Fibroblast of skin of left biceps (primary cell): ENCODE results near the gene INO80B.

Experiments
- DNase-seq, 2 experiments: peaks; one replicate each; pipeline ENCODE4 v3.0.0-alpha.2; 2013; ENCODE audit warnings: low read depth in 2 of 2

The INO80B gene

DNA sequence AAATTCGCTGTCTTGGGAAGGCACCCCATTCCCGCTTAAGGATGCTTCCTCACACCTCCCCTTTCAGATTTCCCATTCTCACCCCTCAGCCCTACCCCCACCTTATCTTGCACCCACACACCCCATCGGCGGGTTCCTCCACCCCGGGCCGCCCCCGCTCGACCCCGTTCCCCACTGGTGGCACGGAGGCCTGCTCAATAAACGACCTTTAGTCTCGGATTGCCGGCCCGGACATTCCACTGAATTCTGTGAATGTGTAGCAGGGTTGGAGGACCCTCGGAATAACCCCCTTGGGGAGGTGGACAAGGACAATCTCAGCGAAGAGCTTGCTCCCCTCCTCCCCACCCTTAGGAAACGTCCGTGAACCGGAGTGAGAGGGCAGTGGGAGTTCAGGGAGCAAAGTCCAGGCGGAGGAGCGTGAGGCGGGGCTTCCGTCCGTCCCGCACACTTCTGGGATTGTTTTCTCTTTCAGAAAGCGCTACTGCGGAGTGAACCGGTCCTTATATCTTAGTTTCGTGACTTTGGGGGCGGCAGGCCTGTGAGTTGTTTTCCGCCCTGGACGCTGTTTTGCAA lies 47.3 kb downstream of the INO80B start:
- DNase-seq: no peak

DNA sequence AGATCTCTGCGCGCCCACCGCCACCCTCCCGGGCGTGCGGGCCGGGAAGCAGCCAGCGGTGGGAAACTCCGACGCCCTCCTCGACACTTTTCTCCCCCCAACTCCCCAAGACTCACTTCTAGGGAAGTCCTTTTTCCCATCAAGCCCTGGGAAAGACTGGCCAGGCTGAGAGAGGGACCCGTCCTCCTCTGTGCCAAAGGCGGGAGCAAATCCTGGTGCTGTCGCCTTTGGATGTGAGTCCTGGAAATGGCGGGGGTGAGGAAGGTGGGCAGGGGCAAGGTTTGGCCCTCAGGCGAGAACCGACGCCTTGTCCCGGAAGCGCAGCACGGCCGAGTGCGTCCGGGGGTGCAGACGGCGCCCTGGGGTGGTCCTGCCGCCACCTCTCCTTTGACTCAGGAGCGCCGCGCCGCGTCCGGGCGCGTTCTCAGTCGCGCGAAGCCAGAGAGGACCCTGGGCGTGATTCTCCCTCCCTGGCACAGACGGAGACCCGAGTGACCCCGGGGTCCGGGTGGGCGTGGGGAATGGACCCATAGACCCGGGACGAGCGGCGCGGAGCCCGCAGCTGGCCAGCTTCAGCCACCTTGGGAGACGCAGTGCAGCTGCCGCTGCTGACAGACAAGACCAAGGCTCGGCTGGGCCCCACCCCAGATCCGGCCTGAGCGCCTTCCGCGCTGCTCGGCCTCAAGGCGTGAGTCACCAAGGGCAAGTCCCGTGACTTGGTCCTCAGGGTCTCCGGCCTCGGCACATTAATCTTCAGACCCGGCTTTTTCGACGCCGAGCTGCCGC lies 48.0 kb downstream of the INO80B start:
- DNase-seq: no peak

DNA sequence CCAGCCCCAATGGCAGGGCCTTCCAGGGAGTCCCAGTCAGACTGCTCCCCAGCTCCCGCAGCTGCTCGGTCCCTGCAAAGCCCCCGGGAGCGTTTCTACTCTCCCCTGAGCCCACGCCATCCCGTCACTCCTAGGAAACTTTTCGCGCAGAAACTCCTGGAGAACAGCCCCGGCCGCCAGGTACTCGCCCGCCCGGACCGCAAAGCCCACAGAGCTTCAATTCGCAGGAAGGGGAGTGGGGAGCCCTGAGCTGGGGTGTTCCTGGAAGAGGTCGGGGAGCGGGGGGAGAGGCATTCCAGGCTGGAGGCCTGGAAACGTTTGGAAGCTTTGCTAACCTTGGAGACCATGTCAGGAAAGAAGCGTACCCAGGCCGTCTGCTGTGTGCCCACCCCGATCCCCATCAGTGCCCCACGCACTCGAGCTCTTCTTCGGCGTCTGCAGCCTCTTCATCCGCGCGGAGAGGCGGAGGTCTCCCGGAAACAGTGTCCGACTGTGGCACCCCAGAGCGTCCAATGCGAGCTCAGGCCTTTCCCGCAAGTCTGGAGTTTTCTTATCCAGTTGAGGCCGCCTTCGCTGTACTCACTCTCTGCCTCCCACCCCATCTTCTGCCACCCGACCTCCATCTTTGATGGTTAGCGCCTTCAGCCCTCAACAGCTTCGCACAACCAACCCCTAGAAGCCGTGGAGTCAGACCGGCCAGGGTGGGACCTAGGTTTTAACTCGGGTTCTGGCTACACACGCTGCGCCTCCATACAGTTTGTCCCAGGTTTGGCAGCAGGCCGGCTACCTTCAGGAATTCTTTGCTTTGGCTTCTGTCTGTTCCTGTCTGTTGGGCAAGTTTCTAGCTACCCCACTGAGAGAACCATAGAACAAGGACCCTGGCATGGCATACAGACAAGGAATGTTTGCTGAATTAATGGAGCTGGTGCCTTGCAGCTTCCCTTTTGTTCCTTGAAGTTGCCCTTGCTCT lies 48.9 kb downstream of the INO80B start:
- DNase-seq: no peak

GRCh38 chr2:74504591-74504990 lies 49.7 kb downstream of the INO80B start:
- DNase-seq: no peak

DNA sequence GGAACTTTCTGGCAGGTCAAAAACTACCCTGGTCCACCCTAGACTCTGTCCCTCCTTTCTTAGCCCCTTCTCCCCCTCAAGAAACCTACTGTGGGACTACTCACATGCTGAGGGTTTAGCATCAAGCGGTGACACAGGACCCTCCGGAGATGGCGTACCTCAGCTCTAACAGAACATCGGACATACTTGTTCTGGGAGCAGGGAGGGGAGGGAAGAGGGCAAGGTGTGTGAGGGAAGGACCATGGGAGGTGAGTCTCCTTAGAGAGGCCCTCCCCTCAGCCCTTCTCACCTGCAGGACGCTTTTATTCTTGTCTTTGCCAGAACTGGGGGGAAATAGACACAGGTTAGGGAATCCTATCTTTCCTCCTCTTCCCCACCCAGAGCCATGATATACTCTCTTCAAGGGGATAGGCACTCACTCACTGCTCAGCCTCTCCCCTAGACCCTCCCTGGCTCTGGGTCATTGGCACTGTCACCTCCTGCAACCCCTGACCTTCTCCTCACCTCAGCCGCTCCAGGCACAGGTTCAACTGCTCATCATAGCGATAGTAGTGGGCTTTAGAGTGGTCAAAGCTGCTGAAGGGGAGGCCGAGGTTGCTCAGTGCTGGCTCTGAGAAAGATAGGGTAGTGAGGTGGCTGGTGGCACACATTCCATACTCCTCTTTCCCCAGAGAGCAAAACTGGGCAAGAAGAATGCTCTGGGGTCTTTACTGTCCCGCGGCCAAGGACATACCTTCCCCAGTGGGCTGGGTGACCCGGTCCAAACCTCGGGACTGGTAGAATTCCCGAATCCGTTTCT lies 50.8 kb downstream of the INO80B start:
- no peak for DNase-seq

GRCh38 chr2:74507145-74507925 lies 52.4 kb downstream of the INO80B start, which contains the start of gene PCGF1:
TSS of gene PCGF1 (minus strand) at chr2:74507695. CDS start at chr2:74507668, 27 bp downstream.
- peak; percentile 95 for DNase-seq
